Common myeloid progenitor, CD34-positive (primary cell): Measurements from ENCODE around the gene GCNT1.

Source experiments
- CTCF ChIA-PET: fragments of 350-600 bp; sonication (Branson Sonifier 250); formaldehyde crosslinking; loops from one replicate; lab custom pipeline; 2021; ENCODE audit warnings: antibody characterized with exemption; lab: Charles Lee
- POLR2A ChIA-PET: fragments of 350-600 bp; sonication (Branson Sonifier 250); formaldehyde crosslinking; loops from one replicate; lab custom pipeline; 2021; ENCODE audit warnings: antibody characterized with exemption; lab: Charles Lee
- DNase-seq, 3 donors: peaks; one replicate each; pipeline versions ENCODE4 v3.0.0 to v3.0.0-alpha.2; 2013
- H3K27ac ChIP-seq, 2 experiments: 1 replicate in 1 of 2; 2 replicates in 1 of 2; pipeline ENCODE4 v1.7.0; 2013; ENCODE audit warnings: inconsistent platforms in 2 of 2, low read length in 2 of 2, mild to moderate bottlenecking in 2 of 2, low read depth in 1 of 2, moderate library complexity in 1 of 2; ENCODE audit not compliant: severe bottlenecking in 2 of 2, insufficient read depth in 1 of 2, poor library complexity in 1 of 2
- H3K27me3 ChIP-seq, 5 experiments: replicated peaks in 2 of 5; 1 replicate in 3 of 5; 2 replicates in 2 of 5; pipeline versions ENCODE4 v1.6.1 to v1.7.0; 2013; ENCODE audit warnings: low read length in 4 of 5, mild to moderate bottlenecking in 2 of 5, moderate library complexity in 2 of 5, inconsistent platforms in 1 of 5; ENCODE audit not compliant: insufficient read depth in 5 of 5, control insufficient read depth in 4 of 5
- H3K36me3 ChIP-seq, 4 experiments: 1 replicate in 2 of 4; 2 replicates in 2 of 4; pipeline versions ENCODE4 v1.6.1 to v1.7.0; 2013; ENCODE audit warnings: low read length in 3 of 4, control low read depth in 1 of 4, mild to moderate bottlenecking in 1 of 4; ENCODE audit not compliant: control insufficient read depth in 4 of 4, insufficient read depth in 4 of 4
- H3K4me1 ChIP-seq, 4 experiments: 1 replicate in 3 of 4; 2 replicates in 1 of 4; pipeline versions ENCODE4 v1.6.1 to v1.7.1; 2013; ENCODE audit warnings: low read length in 3 of 4, mild to moderate bottlenecking in 3 of 4, control low read depth in 1 of 4, inconsistent platforms in 1 of 4, moderate library complexity in 1 of 4; ENCODE audit not compliant: control insufficient read depth in 4 of 4, insufficient read depth in 4 of 4; ENCODE audit errors: control extremely low read depth in 1 of 4
- H3K4me3 ChIP-seq, 7 experiments: 1 replicate in 4 of 7; 2 replicates in 3 of 7; pipeline versions ENCODE4 v1.5.1 to v1.7.0; 2013; ENCODE audit warnings: mild to moderate bottlenecking in 7 of 7, low read length in 6 of 7, moderate library complexity in 6 of 7, inconsistent platforms in 2 of 7, low read depth in 2 of 7, control low read depth in 1 of 7; ENCODE audit not compliant: insufficient read depth in 4 of 7, control insufficient read depth in 1 of 7; ENCODE audit errors: extremely low read depth in 1 of 7
- H3K9me3 ChIP-seq, 5 experiments: 1 replicate in 4 of 5; 2 replicates in 1 of 5; pipeline versions ENCODE4 v1.6.1 to v1.7.1; 2013; ENCODE audit warnings: low read length in 4 of 5, mild to moderate bottlenecking in 2 of 5, inconsistent platforms in 1 of 5, low read depth in 1 of 5, moderate library complexity in 1 of 5; ENCODE audit not compliant: control insufficient read depth in 4 of 5, insufficient read depth in 2 of 5; ENCODE audit errors: control extremely low read depth in 1 of 5
- whole genome bisulfite sequencing: methylation state at CpG from one replicate; pipeline ENCODE4 v1.1.5; 2013; ENCODE audit not compliant: insufficient coverage; 5-methylcytosine and 5-hydroxymethylcytosine counted together

Gene GCNT1

GRCh38 chr9:76552751-76553455, 93.9 kb downstream of the GCNT1 start:
- Histone ChIP-seq H3K9me3 (peaks cover 0 to 5% (median 0%) of the 10 kb centered on the region in 5 experiments), H3K4me1 (peaks cover 0 to 10% (median 1%) of the 10 kb centered on the region in 4 experiments), H3K27me3 (no peaks in the 10 kb centered on the region), H3K36me3 (no peaks in the 10 kb centered on the region), H3K27ac (no peak overlapping the region), H3K4me3 (no peak overlapping the region)
- ChIA-PET POLR2A (no interaction called here), CTCF (interaction anchor here (1.6 kb wide), 1 partner anchor 36 kb away, joined by 4 read pairs; no protein-coding TSS in a partner anchor)
- WGBS: 96% methylated on average over 8 of the region's 11 CpGs
- no peak for DNase-seq

- no peak overlapping the region for H3K4me3 ChIP-seq
- no peaks in the 10 kb centered on the region for H3K36me3 ChIP-seq
- H3K27me3 ChIP-seq: no peaks in the 10 kb centered on the region
- DNase-seq: no peak
- POLR2A ChIA-PET: no interaction called here
- H3K9me3 ChIP-seq: peaks cover 0 to 8% (median 0%) of the 10 kb centered on the region in 5 experiments
- peaks cover 0 to 14% (median 1%) of the 10 kb centered on the region in 4 experiments for H3K4me1 ChIP-seq
- CTCF ChIA-PET: no interaction called here
- WGBS: 27% methylated on average over 2 of the region's 5 CpGs
- no peak overlapping the region for H3K27ac ChIP-seq
Observed at GRCh38 chr9:76553680-76554079, 94.7 kb downstream of the GCNT1 start.
